PFSK-1 (cell line): ENCODE results near the gene SIGLEC9.

Source experiments
- FOXP2 ChIP-seq: optimal IDR thresholded peaks from 2 replicates; pipeline ENCODE3; 2011; ENCODE audit warnings: borderline replicate concordance, control low read depth, inconsistent platforms; ENCODE audit not compliant: insufficient read depth; ENCODE audit errors: extremely low read length, extremely low read depth
- POLR2AphosphoS5 ChIP-seq: IDR thresholded peaks from 2 replicates; pipeline ENCODE4 v1.6.1; 2012; ENCODE audit warnings: low read depth, mild to moderate bottlenecking, control low read depth, low read length, moderate library complexity
- SIN3A ChIP-seq: IDR thresholded peaks from 2 replicates; pipeline ENCODE4 v1.6.1; 2012; ENCODE audit warnings: mild to moderate bottlenecking, low read length, moderate library complexity, borderline replicate concordance; ENCODE audit not compliant: insufficient read depth
- TAF1 ChIP-seq: IDR thresholded peaks from 2 replicates; pipeline ENCODE4 v1.6.1; 2012; ENCODE audit warnings: low read length, control low read depth, borderline replicate concordance; ENCODE audit not compliant: insufficient read depth
- TF ChIP-seq, protein P1 (sequence below), 2 experiments: IDR thresholded peaks; 2 replicates each; pipeline versions ENCODE4 v1.6.1 to v1.8.0; 2011 to 2012; ENCODE audit warnings: low read depth in 2 of 2, low read length in 2 of 2, control low read depth in 1 of 2, inconsistent platforms in 1 of 2, mild to moderate bottlenecking in 1 of 2, moderate library complexity in 1 of 2; ENCODE audit not compliant: insufficient read depth in 1 of 2

The SIGLEC9 gene

DNA sequence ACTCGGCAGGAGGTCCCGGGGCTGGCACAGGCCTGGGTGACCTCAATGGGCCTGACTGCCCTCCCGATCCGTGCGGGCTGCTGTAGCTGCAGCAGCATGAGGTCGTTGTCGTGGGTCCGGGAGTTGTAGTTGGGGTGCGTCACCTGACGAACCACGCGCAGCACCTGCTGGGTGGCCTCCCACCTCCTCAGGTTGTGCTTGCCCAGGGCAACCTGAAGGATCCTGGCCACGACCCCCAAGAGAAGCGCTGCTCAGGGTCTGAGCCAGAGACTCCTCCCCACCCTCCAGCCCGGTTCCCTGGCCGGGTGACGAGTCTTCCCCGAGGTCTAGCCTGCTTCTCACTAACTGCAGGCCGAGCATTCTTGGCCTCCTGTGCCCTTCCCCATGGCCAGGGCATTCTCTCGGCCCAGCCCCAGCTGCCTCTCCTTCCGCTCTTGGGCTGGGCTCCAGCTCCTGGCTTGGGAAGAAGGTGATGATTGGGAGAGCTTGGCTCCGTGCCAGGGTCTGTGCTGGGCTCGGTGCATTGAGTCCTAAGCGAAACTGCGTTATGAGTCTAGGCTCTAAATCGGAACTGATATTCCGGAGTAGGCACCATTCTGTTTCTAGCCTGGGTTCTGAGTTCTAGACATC is 45.1 kb upstream of the SIGLEC9 start:
- TF ChIP-seq SIN3A = no peak
- no peak for TF ChIP-seq POLR2AphosphoS5
- TF ChIP-seq, protein P1, sequence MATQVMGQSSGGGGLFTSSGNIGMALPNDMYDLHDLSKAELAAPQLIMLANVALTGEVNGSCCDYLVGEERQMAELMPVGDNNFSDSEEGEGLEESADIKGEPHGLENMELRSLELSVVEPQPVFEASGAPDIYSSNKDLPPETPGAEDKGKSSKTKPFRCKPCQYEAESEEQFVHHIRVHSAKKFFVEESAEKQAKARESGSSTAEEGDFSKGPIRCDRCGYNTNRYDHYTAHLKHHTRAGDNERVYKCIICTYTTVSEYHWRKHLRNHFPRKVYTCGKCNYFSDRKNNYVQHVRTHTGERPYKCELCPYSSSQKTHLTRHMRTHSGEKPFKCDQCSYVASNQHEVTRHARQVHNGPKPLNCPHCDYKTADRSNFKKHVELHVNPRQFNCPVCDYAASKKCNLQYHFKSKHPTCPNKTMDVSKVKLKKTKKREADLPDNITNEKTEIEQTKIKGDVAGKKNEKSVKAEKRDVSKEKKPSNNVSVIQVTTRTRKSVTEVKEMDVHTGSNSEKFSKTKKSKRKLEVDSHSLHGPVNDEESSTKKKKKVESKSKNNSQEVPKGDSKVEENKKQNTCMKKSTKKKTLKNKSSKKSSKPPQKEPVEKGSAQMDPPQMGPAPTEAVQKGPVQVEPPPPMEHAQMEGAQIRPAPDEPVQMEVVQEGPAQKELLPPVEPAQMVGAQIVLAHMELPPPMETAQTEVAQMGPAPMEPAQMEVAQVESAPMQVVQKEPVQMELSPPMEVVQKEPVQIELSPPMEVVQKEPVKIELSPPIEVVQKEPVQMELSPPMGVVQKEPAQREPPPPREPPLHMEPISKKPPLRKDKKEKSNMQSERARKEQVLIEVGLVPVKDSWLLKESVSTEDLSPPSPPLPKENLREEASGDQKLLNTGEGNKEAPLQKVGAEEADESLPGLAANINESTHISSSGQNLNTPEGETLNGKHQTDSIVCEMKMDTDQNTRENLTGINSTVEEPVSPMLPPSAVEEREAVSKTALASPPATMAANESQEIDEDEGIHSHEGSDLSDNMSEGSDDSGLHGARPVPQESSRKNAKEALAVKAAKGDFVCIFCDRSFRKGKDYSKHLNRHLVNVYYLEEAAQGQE (IDR thresholded peaks at IDR 0.05; ENCODE audit: insufficient read depth in 1 of 2, low read depth in 2 of 2, low read length in 2 of 2) = no peak
- no peak for TF ChIP-seq TAF1
- no peak for TF ChIP-seq FOXP2

DNA sequence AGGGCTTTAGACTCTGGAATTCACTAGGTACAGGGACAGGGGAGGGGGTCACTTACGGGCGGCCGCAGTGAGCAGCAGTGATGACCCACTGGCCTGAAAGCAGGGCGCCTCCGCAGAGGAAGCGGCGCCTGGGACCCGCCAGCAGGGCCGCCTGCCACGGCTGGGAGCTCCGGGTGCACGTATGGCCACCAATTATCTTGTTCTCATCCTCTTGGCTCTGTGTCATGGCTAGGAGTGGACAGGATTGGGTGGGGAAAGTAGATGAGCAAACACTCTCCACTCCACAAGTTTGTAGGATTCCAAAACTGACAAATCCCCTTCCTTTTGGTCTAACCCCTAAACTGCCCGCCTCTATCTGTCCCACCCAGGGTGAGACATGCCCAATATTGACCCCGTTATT is 43.2 kb upstream of the SIGLEC9 start:
- TF ChIP-seq, protein P1 (IDR thresholded peaks at IDR 0.05; ENCODE audit: insufficient read depth in 1 of 2, low read depth in 2 of 2, low read length in 2 of 2) = no peak

DNA sequence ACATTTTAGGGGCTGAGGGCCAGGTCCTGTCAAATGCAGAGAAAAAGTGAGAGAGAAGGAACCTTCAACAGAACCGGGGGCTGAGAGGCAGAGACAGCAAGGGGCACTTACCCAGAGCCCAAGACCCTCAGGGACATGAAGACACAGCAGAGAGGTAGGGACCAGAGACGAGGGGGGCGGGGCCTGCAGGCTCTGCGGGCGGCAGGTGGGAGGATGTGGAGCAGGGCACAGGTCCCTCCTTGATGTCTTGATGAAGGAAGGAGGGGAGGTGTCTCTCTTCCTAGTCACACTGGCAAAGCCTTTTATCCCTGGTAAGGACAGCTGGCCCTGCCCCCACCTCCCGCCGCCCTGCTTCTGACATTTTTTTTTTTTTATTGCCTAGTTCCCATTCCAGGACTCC is 42.1 kb upstream of the SIGLEC9 start, which contains the start of gene KLK14:
KLK14 (minus strand) TSS at position 277 of the 400 bp plus-strand sequence; CDS start at position 4, 273 bp downstream.
- TF ChIP-seq, protein P1 (IDR thresholded peaks at IDR 0.05; ENCODE audit: insufficient read depth in 1 of 2, low read depth in 2 of 2, low read length in 2 of 2) = no peak
- TF ChIP-seq POLR2AphosphoS5 (no peak), TAF1 (no peak), FOXP2 (no peak), SIN3A (no peak)

- no peak for TF ChIP-seq SIN3A
- TF ChIP-seq, protein P1 (IDR thresholded peaks at IDR 0.05; ENCODE audit: insufficient read depth in 1 of 2, low read depth in 2 of 2, low read length in 2 of 2) = no peak
- TF ChIP-seq FOXP2 = no peak
- no peak for TF ChIP-seq POLR2AphosphoS5
- no peak for TF ChIP-seq TAF1
Measured at GRCh38 chr19:51083181-51083580, 41.5 kb upstream of the SIGLEC9 start.

- TF ChIP-seq FOXP2 (no peak), SIN3A (no peak), TAF1 (no peak), POLR2AphosphoS5 (no peak)
- TF ChIP-seq, protein P1 (IDR thresholded peaks at IDR 0.05; ENCODE audit: insufficient read depth in 1 of 2, low read depth in 2 of 2, low read length in 2 of 2) = no peak
Measured at GRCh38 chr19:51083783-51084182, 40.9 kb upstream of the SIGLEC9 start.
